ENCODE results near the gene PCCB. TPM values are rescaled to one million over a fixed set of nuclear protein-coding genes. Genes with fewer than 3 reads are reported as not detected.

PCCB gene
- total RNA-seq, 1 donor from 2014 or later = 106 TPM

GRCh38 chr3:136235545-136235944, 14.6 kb upstream of the PCCB start:
- intact Hi-C loops (cut with micrococcal nuclease) = no loop called here
- no peak overlapping the region for H3K27ac ChIP-seq (replicated peaks)

GRCh38 chr3:136236109-136236508, 14.0 kb upstream of the PCCB start:
- no peaks in the 10 kb centered on the region for H3K36me3 ChIP-seq
- no peak for DNase-seq
- H3K4me1 ChIP-seq = no peaks in the 10 kb centered on the region
- no peak overlapping the region for H3K27ac ChIP-seq (replicated peaks)
- TF ChIP-seq CTCF (IDR thresholded peaks at IDR 0.05; ENCODE audit: borderline replicate concordance) = no peak
- no peak overlapping the region for H3K4me3 ChIP-seq
- peaks cover 6% of the 10 kb centered on the region for H3K27me3 ChIP-seq (ENCODE audit: low read depth)
- H3K9me3 ChIP-seq (replicated peaks) = no peaks in the 10 kb centered on the region
- intact Hi-C loops (cut with micrococcal nuclease) = no loop called here

More at GRCh38 chr3:136235545-136235944, 14.6 kb upstream of the PCCB start:
- Histone ChIP-seq H3K9me3 (replicated peaks) (no peaks in the 10 kb centered on the region), H3K36me3 (no peaks in the 10 kb centered on the region), H3K4me1 (no peaks in the 10 kb centered on the region), H3K27me3 (ENCODE audit: low read depth) (peaks cover under 1% of the 10 kb centered on the region), H3K4me3 (no peak overlapping the region)
- DNase-seq = no peak
- no peak for TF ChIP-seq CTCF (IDR thresholded peaks at IDR 0.05; ENCODE audit: borderline replicate concordance)

- Histone ChIP-seq H3K4me3 (no peak overlapping the region), H3K27me3 (ENCODE audit: low read depth) (peaks cover 7% of the 10 kb centered on the region), H3K36me3 (no peaks in the 10 kb centered on the region), H3K9me3 (replicated peaks) (no peaks in the 10 kb centered on the region), H3K27ac (replicated peaks) (no peak overlapping the region), H3K4me1 (no peaks in the 10 kb centered on the region)
- TF ChIP-seq CTCF (IDR thresholded peaks at IDR 0.05; ENCODE audit: borderline replicate concordance) = no peak
- no peak for DNase-seq
- intact Hi-C loops (cut with micrococcal nuclease) = no loop called here
These were observed 13.0 kb upstream of the PCCB start for GRCh38 chr3:136237103-136237502.

- TF ChIP-seq CTCF (IDR thresholded peaks at IDR 0.05; ENCODE audit: borderline replicate concordance) = no peak
- Histone ChIP-seq H3K4me1 (no peaks in the 10 kb centered on the region), H3K36me3 (no peaks in the 10 kb centered on the region), H3K9me3 (replicated peaks) (no peaks in the 10 kb centered on the region), H3K4me3 (no peak overlapping the region), H3K27ac (replicated peaks) (no peak overlapping the region), H3K27me3 (ENCODE audit: low read depth) (peaks cover 7% of the 10 kb centered on the region)
- DNase-seq = no peak
- intact Hi-C loops (cut with micrococcal nuclease) = no loop called here
These were observed 12.0 kb upstream of the PCCB start for GRCh38 chr3:136237961-136238649.

- no peak for DNase-seq
- Histone ChIP-seq H3K4me3 (no peak overlapping the region), H3K9me3 (replicated peaks) (no peaks in the 10 kb centered on the region), H3K4me1 (no peaks in the 10 kb centered on the region), H3K27ac (replicated peaks) (no peak overlapping the region), H3K27me3 (ENCODE audit: low read depth) (peaks cover 7% of the 10 kb centered on the region), H3K36me3 (no peaks in the 10 kb centered on the region)
- no peak for TF ChIP-seq CTCF (IDR thresholded peaks at IDR 0.05; ENCODE audit: borderline replicate concordance)
- intact Hi-C loops (cut with micrococcal nuclease) = no loop called here
These were observed 11.0 kb upstream of the PCCB start for GRCh38 chr3:136239094-136239493.
